T-helper 2 cell treated with Interferon-gamma antibody and Interleukin-4, amounts not matched to agents 100 ng/mL and 5 ng/mL, for 36 hours (primary cell): ENCODE measurements around the gene MAP4. TPM values are rescaled to one million over a fixed set of nuclear protein-coding genes. Genes with fewer than 3 reads are reported as not detected.

Source experiments
- intact Hi-C: fragments of 100-400 bp; cut with micrococcal nuclease; formaldehyde crosslinking; loops from one replicate; pipeline ENCODE4 v1.15.1; 2023
- total RNA-seq: library from RNA; stranded (reverse); gene quantifications from 2 replicates; pipeline ENCODE4 v1.2.3, GENCODE V29; 2022

The MAP4 gene
- total RNA-seq, 1 donor from 2014 or later = 107 TPM

- intact Hi-C loops = no loop called here
These were observed 148.7 kb downstream of the MAP4 start for GRCh38 chr3:47867451-47868044.

GRCh38 chr3:47865192-47865591 lies 151.0 kb downstream of the MAP4 start:
- intact Hi-C loops = no loop called here

GRCh38 chr3:47863391-47864128 lies 152.7 kb downstream of the MAP4 start:
- intact Hi-C loops = no loop called here

- intact Hi-C loops = no loop called here
These were observed 156.1 kb downstream of the MAP4 start for GRCh38 chr3:47859956-47860605.

GRCh38 chr3:47857151-47857550 lies 159.1 kb downstream of the MAP4 start:
- intact Hi-C loops = no loop called here

GRCh38 chr3:47856669-47857068 lies 159.5 kb downstream of the MAP4 start:
- intact Hi-C loops = no loop called here

- intact Hi-C loops = no loop called here
These were observed 160.5 kb downstream of the MAP4 start for GRCh38 chr3:47855461-47856383.

- intact Hi-C loops = no loop called here
These were observed 161.3 kb downstream of the MAP4 start for GRCh38 chr3:47854720-47855455.

- intact Hi-C loops = no loop called here
These were observed 161.9 kb downstream of the MAP4 start for GRCh38 chr3:47854267-47854666.

GRCh38 chr3:47852604-47853602 lies 163.3 kb downstream of the MAP4 start:
- intact Hi-C loops = no loop called here

GRCh38 chr3:47851888-47852603 lies 164.2 kb downstream of the MAP4 start:
- intact Hi-C loops = no loop called here

GRCh38 chr3:47850564-47851410 lies 165.4 kb downstream of the MAP4 start:
- intact Hi-C loops = no loop called here

- intact Hi-C loops = no loop called here
These were observed 166.3 kb downstream of the MAP4 start for GRCh38 chr3:47849699-47850563.

GRCh38 chr3:47849186-47849698 lies 167.0 kb downstream of the MAP4 start:
- intact Hi-C loops = no loop called here

GRCh38 chr3:47848599-47849117 lies 167.6 kb downstream of the MAP4 start:
- intact Hi-C loops = no loop called here

- intact Hi-C loops = no loop called here
These were observed 168.3 kb downstream of the MAP4 start for GRCh38 chr3:47847801-47848518.
